ENCODE measurements around the gene FBXO33.

DNA sequence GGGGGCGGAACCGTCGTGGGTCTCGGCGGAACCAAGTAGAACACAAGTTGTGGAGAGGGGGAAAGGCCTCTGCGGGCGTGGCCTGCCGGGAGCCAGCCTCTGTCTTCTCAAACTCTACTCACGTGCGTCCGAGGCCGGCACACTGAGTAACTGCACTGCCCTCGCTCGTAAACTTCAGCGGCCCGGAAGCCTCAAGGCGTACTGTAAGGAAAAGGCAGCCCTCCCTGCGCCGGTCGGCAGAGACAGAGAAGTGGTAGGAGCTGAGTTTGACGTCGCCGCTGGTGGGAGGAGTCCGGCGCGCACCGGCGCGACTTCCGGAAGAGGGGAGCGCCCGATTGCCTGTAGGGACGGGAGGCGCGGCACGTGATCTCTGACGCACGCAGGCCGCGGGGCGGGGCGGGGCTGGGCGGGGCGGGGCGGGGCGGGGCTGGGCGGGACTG lies at the start of gene FBXO33:
- TF ChIP-seq, protein P1, sequence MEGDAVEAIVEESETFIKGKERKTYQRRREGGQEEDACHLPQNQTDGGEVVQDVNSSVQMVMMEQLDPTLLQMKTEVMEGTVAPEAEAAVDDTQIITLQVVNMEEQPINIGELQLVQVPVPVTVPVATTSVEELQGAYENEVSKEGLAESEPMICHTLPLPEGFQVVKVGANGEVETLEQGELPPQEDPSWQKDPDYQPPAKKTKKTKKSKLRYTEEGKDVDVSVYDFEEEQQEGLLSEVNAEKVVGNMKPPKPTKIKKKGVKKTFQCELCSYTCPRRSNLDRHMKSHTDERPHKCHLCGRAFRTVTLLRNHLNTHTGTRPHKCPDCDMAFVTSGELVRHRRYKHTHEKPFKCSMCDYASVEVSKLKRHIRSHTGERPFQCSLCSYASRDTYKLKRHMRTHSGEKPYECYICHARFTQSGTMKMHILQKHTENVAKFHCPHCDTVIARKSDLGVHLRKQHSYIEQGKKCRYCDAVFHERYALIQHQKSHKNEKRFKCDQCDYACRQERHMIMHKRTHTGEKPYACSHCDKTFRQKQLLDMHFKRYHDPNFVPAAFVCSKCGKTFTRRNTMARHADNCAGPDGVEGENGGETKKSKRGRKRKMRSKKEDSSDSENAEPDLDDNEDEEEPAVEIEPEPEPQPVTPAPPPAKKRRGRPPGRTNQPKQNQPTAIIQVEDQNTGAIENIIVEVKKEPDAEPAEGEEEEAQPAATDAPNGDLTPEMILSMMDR (IDR thresholded peaks at IDR 0.05): no peak
- TF ChIP-seq POLR2AphosphoS5 (IDR thresholded peaks at IDR 0.05; ENCODE audit: low read depth, low read length): no peak
- TF ChIP-seq REST (IDR thresholded peaks at IDR 0.05; ENCODE audit: insufficient read depth in 1 of 2, low read depth in 2 of 2, low read length in 1 of 2): no peak
- no peak for TF ChIP-seq SIN3A (IDR thresholded peaks at IDR 0.05; ENCODE audit: borderline replicate concordance, insufficient read depth, low read depth, low read length)
